Lower leg skin (tissue), 4 donors: ENCODE data around the gene KLHDC4. TPM values are rescaled to one million over a fixed set of nuclear protein-coding genes. Genes with fewer than 3 reads are reported as not detected.
A peak's percentile ranks its signal among the peaks of the same experiment; 100 is the strongest.
"Not testable (repeated sequence)": the region's sequence is repeated elsewhere in the genome, so short reads cannot be mapped to it uniquely, and the experiment has no call there.

Experiments
- DNase-seq, 2 donors: peaks; one replicate each; pipeline ENCODE4 v3.0.0-alpha.2; 2019; ENCODE audit warnings: low spot score in 2 of 2
- H3K4me3 ChIP-seq: fragments of 200-600 bp; sonication (generic); 2 replicates; pipeline ENCODE4 v1.5.1; 2017; ENCODE audit warnings: mild to moderate bottlenecking, low read depth; ENCODE audit not compliant: poor library complexity, severe bottlenecking
- POLR2A ChIP-seq, 2 donors: fragments of 450-650 bp; IDR thresholded peaks; one replicate each; pipeline ENCODE4 v1.6.1; 2016 to 2017; ENCODE audit warnings: antibody characterized with exemption in 2 of 2, mild to moderate bottlenecking in 1 of 2, moderate library complexity in 1 of 2
- WGBS, 2 donors: methylation state at CpG; one replicate each; pipeline ENCODE4 v1.1.5; 2018; 5-methylcytosine and 5-hydroxymethylcytosine counted together
- intact Hi-C: fragments of 100-400 bp; cut with DNase I; formaldehyde crosslinking; loops from one replicate; pipeline ENCODE4 v1.15.0; 2023; ENCODE audit warnings: low total_unique reads
- total RNA-seq, 4 donors: library from RNA; depleted of rRNA; stranded (reverse); fragments of >200 nt; gene quantifications; one replicate each; pipeline ENCODE4 v1.1.0, GENCODE V29; 2016
- TF ChIP-seq, protein P1 (sequence below), 3 donors: fragments of 450-650 bp; IDR thresholded peaks; one replicate each; pipeline ENCODE4 v1.5.1; 2016; ENCODE audit warnings: antibody characterized with exemption in 3 of 3, mild to moderate bottlenecking in 3 of 3, moderate library complexity in 2 of 3

The KLHDC4 gene
- total RNA-seq, 4 donors from 2014 or later: 25.8 to 70.0 (median 38.1) TPM

DNA sequence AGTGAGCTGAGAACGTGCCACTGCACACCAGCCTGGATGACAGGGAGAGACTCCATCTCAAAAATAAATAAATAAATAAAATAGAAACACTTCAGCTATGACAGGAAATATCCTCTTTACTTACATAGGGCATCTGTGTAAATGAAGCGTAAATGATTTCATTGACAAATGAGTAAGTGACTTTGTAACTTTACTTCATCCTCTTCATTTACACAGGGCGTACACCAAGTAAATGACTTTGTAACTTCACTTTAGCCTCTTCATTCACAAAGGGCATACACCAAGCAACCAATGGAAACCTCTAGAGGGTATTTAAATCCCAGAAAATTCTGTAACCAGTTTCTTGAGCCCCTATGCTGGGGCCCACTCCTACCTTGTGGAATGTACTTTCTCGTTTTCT lies 16.2 kb upstream of the KLHDC4 start:
- no peak for TF ChIP-seq POLR2A (IDR thresholded peaks at IDR 0.05)
- TF ChIP-seq, protein P1, sequence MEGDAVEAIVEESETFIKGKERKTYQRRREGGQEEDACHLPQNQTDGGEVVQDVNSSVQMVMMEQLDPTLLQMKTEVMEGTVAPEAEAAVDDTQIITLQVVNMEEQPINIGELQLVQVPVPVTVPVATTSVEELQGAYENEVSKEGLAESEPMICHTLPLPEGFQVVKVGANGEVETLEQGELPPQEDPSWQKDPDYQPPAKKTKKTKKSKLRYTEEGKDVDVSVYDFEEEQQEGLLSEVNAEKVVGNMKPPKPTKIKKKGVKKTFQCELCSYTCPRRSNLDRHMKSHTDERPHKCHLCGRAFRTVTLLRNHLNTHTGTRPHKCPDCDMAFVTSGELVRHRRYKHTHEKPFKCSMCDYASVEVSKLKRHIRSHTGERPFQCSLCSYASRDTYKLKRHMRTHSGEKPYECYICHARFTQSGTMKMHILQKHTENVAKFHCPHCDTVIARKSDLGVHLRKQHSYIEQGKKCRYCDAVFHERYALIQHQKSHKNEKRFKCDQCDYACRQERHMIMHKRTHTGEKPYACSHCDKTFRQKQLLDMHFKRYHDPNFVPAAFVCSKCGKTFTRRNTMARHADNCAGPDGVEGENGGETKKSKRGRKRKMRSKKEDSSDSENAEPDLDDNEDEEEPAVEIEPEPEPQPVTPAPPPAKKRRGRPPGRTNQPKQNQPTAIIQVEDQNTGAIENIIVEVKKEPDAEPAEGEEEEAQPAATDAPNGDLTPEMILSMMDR (IDR thresholded peaks at IDR 0.05): no peak
- H3K4me3 ChIP-seq: no peak overlapping the region
- DNase-seq: no peak
- 90 to 91% methylated on average over 4 of the region's 4 CpGs for WGBS, 2 donors
- intact Hi-C loops: no loop called here

DNA sequence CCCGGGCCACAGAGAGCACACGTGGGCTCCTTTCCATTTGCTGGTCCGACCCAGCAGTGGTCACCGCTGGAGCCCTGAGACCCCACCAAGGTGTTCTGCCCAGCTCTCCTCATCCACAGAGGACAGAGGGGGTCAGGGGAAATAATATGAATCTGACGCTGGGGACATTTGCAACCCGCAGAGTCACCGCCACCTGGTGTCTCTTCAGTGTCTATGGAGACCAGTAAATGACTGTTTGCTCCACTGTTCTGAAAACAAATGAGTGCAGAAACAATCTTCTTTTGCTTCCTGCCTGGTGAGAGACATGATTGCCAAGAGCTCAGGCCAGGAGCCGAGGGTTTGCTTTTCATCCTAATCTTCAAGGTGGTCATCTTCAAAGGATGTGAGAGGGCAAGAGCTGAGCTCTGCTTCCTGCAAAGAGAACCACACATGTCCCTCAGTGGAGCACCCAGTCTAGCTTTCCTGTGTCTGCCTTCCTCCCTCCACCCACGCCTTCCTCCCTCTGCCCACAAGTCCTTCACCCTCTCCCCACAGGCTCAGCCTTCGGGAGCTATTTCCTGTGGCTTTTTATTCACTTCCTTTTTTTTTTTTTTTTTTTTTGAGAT lies 14.7 kb upstream of the KLHDC4 start:
- 73 to 81% methylated on average over 10 of the region's 10 CpGs for WGBS, 2 donors
- DNase-seq: no peak
- TF ChIP-seq, protein P1 (IDR thresholded peaks at IDR 0.05): no peak
- TF ChIP-seq POLR2A (IDR thresholded peaks at IDR 0.05): no peak
- no peak overlapping the region for H3K4me3 ChIP-seq
- intact Hi-C loops: no loop called here

DNA sequence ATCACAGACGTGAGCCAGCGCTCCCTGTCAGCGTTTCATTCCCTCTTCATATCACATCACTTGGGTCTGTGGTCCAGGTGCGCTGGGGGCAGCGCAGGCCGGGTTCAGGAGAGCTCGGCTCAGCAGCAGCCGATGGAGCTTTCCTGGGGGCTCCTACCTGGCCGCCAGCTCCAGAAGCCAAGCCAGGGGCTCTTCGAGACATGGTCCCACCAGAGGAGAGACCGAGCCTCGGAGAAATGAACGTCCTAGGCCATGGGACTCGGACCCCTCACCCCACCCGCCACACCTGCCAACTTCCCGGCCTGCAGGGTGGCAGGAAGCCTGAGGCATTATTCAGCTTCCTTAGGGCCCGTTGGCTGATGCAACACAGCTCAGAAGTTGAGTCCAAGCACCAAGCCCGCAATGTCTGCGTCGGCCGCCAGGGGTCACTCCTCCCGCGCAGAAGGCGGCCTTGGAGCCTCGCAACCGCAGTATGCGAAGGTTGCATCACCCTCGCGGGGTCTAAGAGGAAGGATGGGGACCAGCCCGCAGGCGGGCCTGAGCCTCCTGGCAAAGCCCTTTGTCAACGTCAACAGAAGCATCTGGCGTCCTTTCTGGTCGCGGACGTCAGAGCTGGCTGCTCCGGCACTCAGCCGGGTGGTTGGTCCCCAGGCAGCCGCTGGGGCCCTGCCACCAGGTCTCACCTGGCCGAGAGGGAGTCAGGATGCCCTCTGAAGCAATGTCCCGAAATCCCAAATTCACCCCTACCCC lies 13.2 kb upstream of the KLHDC4 start:
- 25 to 31% methylated on average over 35 to 36 of the region's 41 CpGs for WGBS, 2 donors
- TF ChIP-seq, protein P1 (IDR thresholded peaks at IDR 0.05): peak in 1 of 3 donors; percentile 88
- TF ChIP-seq POLR2A (IDR thresholded peaks at IDR 0.05): no peak
- intact Hi-C loops: loop anchor here (5.0 kb wide), 1 partner anchor 93 kb away; no protein-coding TSS in a partner anchor
- H3K4me3 ChIP-seq: no peak overlapping the region
- peak; percentile 85 to 97 for DNase-seq

DNA sequence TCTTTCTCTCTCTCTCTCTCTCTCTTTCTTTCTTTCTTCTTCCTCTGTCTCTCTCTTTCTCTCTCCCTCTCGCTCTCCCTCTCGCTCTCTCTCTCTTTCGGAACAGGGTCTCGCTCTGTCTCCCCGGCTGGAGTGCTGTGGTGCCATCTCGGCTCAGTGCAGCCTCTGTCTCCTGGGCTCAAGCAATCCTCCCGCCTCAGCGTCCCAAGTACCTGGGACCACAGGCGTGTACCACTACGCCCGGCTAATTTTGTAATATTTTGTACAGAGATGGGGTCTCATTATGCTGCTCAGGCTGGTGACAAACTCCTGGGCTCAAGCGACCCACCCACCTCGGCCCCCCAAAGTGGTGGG lies 12.7 kb upstream of the KLHDC4 start:
- intact Hi-C loops: loop anchor here (5.0 kb wide), 1 partner anchor 94 kb away; no protein-coding TSS in a partner anchor
- no peak overlapping the region for H3K4me3 ChIP-seq
- no peak for DNase-seq
- WGBS, 2 donors: 80 to 85% methylated on average over 13 of the region's 13 CpGs
- TF ChIP-seq, protein P1 (IDR thresholded peaks at IDR 0.05): no peak
- no peak for TF ChIP-seq POLR2A (IDR thresholded peaks at IDR 0.05)

DNA sequence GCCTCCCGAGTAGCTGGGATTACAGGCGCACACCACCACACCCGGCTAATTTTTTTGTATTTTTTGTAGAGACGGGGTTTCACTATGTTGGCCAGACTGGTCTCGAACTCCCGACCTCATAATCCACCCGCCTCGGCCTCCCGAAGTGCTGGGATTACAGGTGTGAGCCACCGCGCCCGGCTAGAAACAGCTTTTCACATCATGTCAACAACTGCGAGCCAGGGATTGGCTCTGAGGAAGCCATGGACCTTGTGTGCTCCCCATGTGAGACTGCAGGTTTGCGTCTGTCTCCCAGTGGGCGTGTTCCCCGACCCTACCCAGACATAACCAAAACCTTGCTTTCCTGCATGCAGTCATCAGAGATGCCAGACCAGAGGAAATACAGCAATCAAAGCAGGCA lies 8.1 kb upstream of the KLHDC4 start:
- intact Hi-C loops, H3K4me3 ChIP-seq, DNase-seq: not testable (repeated sequence)
- WGBS, 2 donors: 90% methylated on average over 15 to 16 of the region's 16 CpGs

DNA sequence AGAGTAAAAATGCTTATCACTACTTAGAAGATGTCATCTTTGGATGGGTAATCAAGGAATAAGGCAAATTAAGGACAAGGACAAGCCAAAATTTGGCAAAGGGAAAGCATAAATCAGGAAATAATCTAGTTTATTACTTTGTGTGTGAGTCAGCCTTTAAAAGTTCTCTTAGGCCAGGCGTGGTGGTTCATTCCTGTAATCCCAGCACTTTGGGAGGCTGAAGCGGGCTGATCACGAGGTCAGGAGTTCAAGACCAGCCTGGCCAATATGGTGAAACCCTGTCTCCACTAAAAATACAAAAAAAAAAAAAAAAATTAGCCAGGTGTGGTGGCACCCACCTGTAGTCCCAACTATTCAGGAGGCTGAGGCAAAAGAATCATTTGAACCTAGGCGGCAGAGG lies 1.7 kb upstream of the KLHDC4 start:
- H3K4me3 ChIP-seq, intact Hi-C loops, DNase-seq: not testable (repeated sequence)
- WGBS, 2 donors: 59 to 67% methylated on average over 4 of the region's 4 CpGs

DNA sequence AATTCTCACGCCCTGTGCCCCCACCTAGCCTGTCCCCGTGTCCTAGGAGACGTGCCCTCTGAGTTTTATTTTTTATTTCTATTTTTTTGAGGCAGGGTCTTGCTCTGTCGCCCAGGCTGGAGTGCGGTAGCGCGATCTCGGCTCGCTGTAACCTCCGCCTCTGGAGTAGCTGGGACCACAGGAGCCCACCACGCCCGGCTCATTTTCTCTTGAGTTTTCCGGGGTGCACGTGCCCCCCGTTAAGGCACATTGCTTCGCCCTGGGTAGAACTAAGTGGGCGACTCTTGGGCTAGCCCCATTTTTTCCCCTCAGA lies 655 bp upstream of the KLHDC4 start:
- peak overlapping the region; percentile 79 for H3K4me3 ChIP-seq
- no peak for DNase-seq
- 40 to 41% methylated on average over 17 of the region's 17 CpGs for WGBS, 2 donors
- intact Hi-C loops: no loop called here
- no peak for TF ChIP-seq POLR2A (IDR thresholded peaks at IDR 0.05)
- TF ChIP-seq, protein P1 (IDR thresholded peaks at IDR 0.05): no peak
